ENCODE measurements around the gene DTYMK.

The DTYMK gene

GRCh38 chr2:241686650-241687425, at the start of gene DTYMK:
Gene DTYMK (minus strand): TSS chr2:241686815. CDS start chr2:241686783, 32 bp downstream.
- in situ Hi-C loops (cut with MboI; ENCODE audit: low sequenced_read_pairs): no loop called here

- in situ Hi-C loops (cut with MboI; ENCODE audit: low sequenced_read_pairs): loop anchor here (10.0 kb wide), 1 partner anchor 139 kb away; no protein-coding TSS in a partner anchor
Observed at GRCh38 chr2:241736111-241736510, 49.5 kb upstream of the DTYMK start.

- in situ Hi-C loops (cut with MboI; ENCODE audit: low sequenced_read_pairs): loop anchor here (10.0 kb wide), 1 partner anchor 140 kb away; no protein-coding TSS in a partner anchor
Observed at GRCh38 chr2:241734467-241735208, 48.0 kb upstream of the DTYMK start, which contains the start of gene D2HGDH. Gene D2HGDH (plus strand): TSS chr2:241734630. CDS start chr2:241735225, 595 bp downstream.

GRCh38 chr2:241734208-241734466, 47.5 kb upstream of the DTYMK start:
- in situ Hi-C loops (cut with MboI; ENCODE audit: low sequenced_read_pairs): loop anchor here (10.0 kb wide), 1 partner anchor 141 kb away; no protein-coding TSS in a partner anchor

- in situ Hi-C loops (cut with MboI; ENCODE audit: low sequenced_read_pairs): loop anchor here (10.0 kb wide), 1 partner anchor 141 kb away; no protein-coding TSS in a partner anchor
Observed at GRCh38 chr2:241733391-241734207, 47.0 kb upstream of the DTYMK start.

GRCh38 chr2:241732513-241733186, 46.0 kb upstream of the DTYMK start:
- in situ Hi-C loops (cut with MboI; ENCODE audit: low sequenced_read_pairs): loop anchor here (10.0 kb wide), 1 partner anchor 142 kb away; no protein-coding TSS in a partner anchor

- in situ Hi-C loops (cut with MboI; ENCODE audit: low sequenced_read_pairs): loop anchor here (10.0 kb wide), 1 partner anchor 144 kb away; no protein-coding TSS in a partner anchor
Observed at GRCh38 chr2:241730671-241731293, 44.2 kb upstream of the DTYMK start.

GRCh38 chr2:241729868-241730267, 43.3 kb upstream of the DTYMK start:
- in situ Hi-C loops (cut with MboI; ENCODE audit: low sequenced_read_pairs): loop anchor here (10.0 kb wide), 1 partner anchor 145 kb away; no protein-coding TSS in a partner anchor

- in situ Hi-C loops (cut with MboI; ENCODE audit: low sequenced_read_pairs): no loop called here
Observed at GRCh38 chr2:241728627-241729026, 42.0 kb upstream of the DTYMK start.

- in situ Hi-C loops (cut with MboI; ENCODE audit: low sequenced_read_pairs): no loop called here
Observed at GRCh38 chr2:241728000-241728399, 41.4 kb upstream of the DTYMK start.

GRCh38 chr2:241726459-241726858, 39.8 kb upstream of the DTYMK start:
- in situ Hi-C loops (cut with MboI; ENCODE audit: low sequenced_read_pairs): no loop called here

GRCh38 chr2:241724975-241725870, 38.6 kb upstream of the DTYMK start:
- in situ Hi-C loops (cut with MboI; ENCODE audit: low sequenced_read_pairs): no loop called here

- in situ Hi-C loops (cut with MboI; ENCODE audit: low sequenced_read_pairs): no loop called here
Observed at GRCh38 chr2:241724259-241724974, 37.8 kb upstream of the DTYMK start.

GRCh38 chr2:241722896-241723454, 36.4 kb upstream of the DTYMK start:
- in situ Hi-C loops (cut with MboI; ENCODE audit: low sequenced_read_pairs): no loop called here

- in situ Hi-C loops (cut with MboI; ENCODE audit: low sequenced_read_pairs): no loop called here
Observed at GRCh38 chr2:241721852-241722251, 35.2 kb upstream of the DTYMK start.

GRCh38 chr2:241720560-241720959, 33.9 kb upstream of the DTYMK start:
- in situ Hi-C loops (cut with MboI; ENCODE audit: low sequenced_read_pairs): no loop called here

- in situ Hi-C loops (cut with MboI; ENCODE audit: low sequenced_read_pairs): no loop called here
Observed at GRCh38 chr2:241720099-241720498, 33.5 kb upstream of the DTYMK start.

GRCh38 chr2:241719093-241719492, 32.5 kb upstream of the DTYMK start:
- in situ Hi-C loops (cut with MboI; ENCODE audit: low sequenced_read_pairs): no loop called here
